Stimulated activated CD8-positive, alpha-beta memory T cell treated with anti-CD3 and anti-CD28 coated beads, Interleukin-12 subunit alpha, Interleukin-12 subunit beta, amount 100 ng/mL, for 1 hour (primary cell): ENCODE measurements around the gene PCDHGA4.
"Not testable (repeated sequence)": the region's sequence is repeated elsewhere in the genome, so short reads cannot be mapped to it uniquely, and the experiment has no call there.

ENCODE experiments used
- DNase-seq: peaks from one replicate; pipeline ENCODE4 v3.0.0-alpha.2; 2020; ENCODE audit warnings: low read depth

The PCDHGA4 gene

DNA sequence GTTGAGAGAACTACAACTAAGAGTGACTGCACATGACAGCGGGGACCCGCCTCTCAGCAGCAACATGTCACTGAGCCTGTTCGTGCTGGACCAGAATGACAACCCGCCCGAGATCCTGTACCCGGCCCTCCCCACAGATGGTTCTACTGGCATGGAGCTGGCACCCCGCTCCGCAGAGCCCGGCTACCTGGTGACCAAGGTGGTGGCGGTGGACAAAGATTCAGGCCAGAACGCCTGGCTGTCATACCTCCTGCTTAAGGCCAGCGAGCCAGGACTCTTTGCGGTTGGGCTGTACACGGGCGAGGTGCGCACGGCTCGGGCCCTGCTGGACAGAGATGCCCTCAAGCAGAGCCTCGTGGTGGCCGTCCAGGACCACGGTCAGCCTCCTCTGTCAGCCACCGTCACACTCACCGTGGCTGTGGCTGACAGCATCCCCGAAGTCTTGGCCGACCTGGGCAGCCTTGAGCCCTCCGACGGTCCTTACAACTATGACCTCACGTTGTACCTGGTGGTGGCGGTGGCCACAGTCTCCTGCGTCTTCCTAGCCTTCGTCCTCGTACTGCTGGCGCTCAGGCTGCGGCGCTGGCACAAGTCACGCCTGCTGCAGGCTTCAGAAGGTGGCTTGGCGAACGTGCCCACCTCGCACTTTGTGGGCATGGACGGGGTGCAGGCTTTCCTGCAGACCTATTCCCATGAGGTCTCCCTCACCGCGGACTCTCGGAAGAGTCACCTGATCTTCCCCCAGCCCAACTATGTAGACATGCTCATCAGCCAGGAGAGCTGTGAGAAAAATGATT is 29.8 kb downstream of the PCDHGA4 start:
- DNase-seq, result no peak

DNA sequence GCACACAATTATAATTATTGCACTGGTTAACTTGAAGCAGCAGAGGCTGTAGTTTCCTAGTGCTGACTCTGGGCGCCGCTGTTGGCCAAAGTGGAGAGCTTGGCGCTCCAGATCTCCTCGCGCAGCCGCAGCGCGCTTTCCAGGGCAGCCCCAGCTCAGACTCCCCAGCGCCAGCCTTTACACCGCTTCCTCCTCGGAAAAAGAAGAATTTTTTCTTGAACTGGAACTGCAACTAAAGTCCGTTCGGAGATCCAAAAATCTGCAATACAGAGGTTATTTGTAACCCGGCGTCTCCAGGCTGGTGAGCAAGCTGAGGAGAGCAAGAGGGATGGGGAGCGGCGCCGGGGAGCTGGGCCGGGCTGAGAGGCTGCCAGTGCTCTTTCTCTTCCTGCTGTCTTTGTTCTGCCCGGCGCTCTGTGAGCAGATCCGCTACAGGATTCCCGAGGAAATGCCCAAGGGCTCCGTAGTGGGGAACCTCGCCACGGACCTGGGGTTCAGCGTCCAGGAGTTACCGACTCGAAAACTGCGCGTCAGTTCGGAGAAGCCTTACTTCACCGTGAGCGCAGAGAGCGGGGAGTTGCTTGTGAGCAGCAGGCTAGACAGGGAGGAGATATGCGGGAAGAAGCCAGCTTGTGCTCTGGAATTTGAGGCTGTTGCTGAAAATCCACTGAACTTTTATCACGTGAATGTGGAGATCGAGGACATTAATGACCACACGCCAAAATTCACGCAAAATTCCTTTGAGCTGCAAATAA is 32.9 kb downstream of the PCDHGA4 start, which contains the start of gene PCDHGB4:
PCDHGB4 (plus strand) TSS at position 142 of the 755 bp plus-strand sequence; CDS start at position 329, 187 bp downstream.
- not testable (repeated sequence) for DNase-seq

DNA sequence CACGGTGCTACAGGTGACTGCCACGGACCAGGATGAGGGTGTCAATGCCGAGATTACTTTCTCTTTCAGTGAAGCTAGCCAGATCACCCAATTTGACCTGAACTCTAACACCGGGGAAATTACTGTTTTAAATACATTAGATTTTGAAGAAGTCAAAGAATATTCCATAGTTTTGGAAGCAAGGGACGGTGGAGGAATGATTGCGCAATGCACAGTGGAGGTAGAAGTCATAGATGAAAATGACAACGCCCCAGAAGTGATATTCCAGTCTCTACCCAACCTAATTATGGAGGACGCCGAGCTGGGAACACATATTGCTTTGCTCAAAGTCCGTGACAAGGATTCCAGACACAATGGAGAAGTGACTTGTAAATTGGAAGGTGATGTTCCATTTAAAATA is 33.8 kb downstream of the PCDHGA4 start:
- no peak for DNase-seq

DNA sequence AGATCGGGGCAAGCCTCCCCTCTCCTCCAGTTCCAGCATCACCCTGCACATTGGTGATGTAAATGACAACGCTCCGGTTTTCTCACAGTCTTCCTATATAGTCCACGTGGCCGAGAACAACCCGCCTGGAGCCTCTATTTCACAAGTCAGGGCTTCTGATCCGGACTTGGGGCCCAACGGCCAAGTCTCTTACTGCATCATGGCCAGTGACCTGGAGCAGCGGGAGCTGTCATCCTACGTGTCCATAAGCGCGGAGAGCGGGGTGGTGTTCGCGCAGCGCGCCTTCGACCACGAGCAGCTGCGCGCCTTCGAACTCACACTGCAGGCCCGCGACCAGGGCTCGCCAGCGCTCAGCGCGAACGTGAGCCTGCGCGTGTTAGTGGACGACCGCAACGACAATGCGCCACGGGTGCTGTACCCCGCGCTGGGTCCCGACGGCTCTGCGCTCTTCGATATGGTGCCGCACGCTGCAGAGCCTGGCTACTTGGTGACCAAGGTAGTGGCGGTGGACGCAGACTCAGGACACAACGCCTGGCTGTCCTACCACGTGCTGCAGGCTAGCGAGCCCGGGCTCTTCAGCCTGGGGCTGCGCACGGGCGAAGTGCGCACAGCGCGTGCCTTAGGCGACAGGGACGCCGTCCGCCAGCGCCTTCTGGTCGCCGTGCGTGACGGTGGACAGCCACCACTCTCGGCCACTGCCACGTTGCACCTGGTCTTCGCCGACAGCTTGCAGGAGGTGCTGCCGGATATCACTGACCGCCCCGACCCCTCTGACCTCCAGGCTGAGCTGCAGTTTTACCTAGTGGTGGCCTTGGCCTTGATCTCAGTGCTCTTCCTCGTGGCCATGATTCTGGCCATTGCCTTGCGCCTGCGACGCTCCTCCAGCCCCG is 34.6 kb downstream of the PCDHGA4 start:
- no peak for DNase-seq

DNA sequence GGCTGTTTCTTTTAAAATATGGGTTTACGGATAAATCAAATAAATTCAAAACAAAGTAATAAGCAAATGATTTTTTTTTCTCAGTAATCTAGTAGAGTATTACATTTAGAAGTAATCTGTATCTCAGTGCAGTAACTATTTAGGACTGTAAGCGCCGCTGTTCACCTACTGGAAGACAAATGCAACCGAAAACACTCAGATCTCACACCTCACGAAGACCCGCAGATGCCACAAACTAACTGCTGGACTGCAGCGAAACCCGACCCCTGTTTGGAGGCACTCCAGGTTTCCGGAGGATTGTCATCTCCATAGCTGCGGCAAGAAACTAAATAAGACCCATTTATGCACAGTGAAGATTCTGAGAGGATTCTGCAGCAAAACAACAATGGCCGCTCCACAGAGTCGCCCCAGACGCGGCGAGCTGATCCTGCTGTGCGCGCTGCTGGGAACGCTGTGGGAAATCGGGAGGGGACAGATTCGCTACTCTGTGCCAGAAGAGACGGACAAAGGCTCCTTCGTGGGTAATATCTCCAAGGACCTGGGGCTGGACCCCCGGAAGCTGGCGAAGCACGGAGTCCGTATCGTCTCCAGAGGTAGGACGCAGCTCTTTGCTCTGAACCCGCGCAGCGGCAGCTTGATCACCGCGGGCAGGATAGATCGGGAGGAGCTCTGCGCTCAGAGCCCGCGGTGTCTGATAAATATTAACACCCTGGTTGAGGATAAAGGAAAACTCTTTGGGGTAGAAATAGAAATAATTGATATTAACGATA is 37.8 kb downstream of the PCDHGA4 start, which contains the start of gene PCDHGA8:
PCDHGA8 (plus strand) TSS at position 205 of the 770 bp plus-strand sequence; CDS start at position 386, 181 bp downstream.
- no peak for DNase-seq

DNA sequence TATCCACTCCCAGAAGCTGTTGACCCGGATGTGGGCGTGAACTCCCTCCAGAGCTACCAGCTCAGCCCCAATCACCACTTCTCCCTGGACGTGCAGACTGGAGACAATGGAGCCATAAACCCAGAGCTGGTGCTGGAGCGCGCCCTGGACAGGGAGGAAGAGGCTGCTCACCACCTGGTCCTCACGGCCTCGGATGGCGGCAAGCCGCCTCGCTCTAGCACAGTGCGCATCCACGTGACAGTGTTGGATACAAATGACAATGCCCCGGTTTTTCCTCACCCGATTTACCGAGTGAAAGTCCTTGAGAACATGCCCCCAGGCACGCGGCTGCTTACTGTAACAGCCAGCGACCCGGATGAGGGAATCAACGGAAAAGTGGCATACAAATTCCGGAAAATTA is 38.4 kb downstream of the PCDHGA4 start:
- no peak for DNase-seq

DNA sequence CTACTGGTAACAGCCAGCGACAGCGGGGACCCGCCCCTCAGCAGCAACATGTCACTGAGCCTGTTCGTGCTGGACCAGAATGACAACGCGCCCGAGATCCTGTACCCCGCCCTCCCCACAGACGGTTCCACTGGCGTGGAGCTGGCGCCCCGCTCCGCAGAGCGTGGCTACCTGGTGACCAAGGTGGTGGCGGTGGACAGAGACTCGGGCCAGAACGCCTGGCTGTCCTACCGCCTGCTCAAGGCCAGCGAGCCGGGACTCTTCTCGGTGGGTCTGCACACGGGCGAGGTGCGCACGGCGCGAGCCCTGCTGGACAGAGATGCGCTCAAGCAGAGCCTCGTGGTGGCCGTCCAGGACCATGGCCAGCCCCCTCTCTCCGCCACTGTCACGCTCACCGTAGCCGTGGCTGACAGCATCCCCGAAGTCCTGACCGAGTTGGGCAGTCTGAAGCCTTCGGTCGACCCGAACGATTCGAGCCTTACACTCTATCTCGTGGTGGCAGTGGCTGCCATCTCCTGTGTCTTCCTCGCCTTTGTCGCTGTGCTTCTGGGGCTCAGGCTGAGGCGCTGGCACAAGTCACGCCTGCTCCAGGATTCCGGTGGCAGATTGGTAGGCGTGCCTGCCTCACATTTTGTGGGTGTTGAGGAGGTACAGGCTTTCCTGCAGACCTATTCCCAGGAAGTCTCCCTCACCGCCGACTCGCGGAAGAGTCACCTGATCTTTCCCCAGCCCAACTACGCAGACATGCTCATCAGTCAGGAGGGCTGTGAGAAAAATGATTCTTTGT is 39.8 kb downstream of the PCDHGA4 start:
- DNase-seq, result not testable (repeated sequence)

DNA sequence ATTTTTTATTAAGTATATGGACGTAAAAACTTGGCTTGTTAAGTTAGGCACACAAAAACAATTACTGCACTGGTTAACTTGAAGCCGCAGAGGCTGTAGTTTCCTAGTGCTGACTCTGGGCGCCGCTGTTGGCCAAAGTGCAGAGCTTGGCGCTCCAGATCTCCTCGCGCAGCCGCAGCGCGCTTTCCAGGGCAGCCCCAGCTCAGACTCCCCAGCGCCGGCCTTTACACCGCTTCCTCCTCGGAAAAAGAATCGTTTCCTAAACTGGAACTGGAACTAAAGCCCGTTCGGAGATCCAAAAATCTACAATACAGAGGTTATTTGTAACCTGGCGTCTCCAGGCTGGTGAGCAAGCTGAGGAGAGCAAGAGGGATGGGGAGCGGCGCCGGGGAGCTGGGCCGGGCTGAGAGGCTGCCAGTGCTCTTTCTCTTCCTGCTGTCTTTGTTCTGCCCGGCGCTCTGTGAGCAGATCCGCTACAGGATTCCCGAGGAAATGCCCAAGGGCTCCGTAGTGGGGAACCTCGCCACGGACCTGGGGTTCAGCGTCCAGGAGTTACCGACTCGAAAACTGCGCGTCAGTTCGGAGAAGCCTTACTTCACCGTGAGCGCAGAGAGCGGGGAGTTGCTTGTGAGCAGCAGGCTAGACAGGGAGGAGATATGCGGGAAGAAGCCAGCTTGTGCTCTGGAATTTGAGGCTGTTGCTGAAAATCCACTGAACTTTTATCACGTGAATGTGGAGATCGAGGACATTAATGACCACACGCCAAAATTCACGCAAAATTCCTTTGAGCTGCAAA is 43.1 kb downstream of the PCDHGA4 start, which contains the start of gene PCDHGB5:
PCDHGB5 (plus strand) TSS at position 192 of the 796 bp plus-strand sequence; CDS start at position 373, 181 bp downstream.
- DNase-seq, result not testable (repeated sequence)

DNA sequence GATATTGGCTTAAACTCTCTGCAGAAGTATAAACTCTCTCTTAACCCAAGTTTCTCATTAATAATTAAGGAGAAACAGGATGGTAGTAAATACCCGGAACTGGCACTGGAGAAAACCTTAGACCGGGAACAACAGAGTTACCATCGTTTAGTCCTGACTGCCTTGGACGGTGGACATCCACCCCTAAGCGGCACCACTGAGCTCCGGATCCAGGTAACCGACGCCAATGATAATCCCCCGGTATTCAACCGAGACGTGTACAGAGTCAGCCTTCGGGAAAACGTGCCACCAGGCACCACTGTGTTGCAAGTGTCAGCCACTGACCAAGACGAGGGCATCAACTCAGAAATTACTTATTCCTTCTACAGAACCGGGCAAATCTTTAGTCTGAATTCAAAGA is 43.8 kb downstream of the PCDHGA4 start:
- no peak for DNase-seq

DNA sequence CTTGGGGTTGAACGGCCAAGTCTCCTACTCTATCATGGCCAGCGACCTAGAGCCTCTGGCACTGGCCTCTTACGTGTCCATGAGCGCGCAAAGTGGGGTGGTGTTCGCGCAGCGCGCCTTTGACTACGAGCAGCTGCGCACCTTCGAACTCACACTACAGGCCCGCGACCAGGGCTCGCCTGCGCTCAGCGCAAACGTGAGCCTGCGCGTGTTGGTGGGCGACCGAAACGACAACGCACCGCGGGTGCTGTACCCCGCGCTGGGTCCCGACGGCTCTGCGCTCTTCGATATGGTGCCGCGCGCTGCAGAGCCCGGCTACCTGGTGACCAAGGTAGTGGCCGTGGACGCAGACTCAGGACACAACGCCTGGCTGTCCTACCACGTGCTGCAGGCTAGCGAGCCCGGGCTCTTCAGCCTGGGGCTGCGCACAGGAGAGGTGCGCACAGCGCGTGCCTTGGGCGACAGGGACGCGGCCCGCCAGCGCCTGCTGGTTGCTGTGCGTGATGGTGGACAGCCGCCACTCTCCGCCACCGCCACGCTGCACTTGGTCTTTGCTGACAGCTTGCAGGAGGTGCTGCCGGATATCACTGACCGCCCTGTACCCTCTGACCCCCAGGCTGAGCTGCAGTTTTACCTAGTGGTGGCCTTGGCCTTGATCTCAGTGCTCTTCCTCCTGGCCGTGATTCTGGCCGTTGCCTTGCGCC is 44.9 kb downstream of the PCDHGA4 start:
- no peak for DNase-seq

DNA sequence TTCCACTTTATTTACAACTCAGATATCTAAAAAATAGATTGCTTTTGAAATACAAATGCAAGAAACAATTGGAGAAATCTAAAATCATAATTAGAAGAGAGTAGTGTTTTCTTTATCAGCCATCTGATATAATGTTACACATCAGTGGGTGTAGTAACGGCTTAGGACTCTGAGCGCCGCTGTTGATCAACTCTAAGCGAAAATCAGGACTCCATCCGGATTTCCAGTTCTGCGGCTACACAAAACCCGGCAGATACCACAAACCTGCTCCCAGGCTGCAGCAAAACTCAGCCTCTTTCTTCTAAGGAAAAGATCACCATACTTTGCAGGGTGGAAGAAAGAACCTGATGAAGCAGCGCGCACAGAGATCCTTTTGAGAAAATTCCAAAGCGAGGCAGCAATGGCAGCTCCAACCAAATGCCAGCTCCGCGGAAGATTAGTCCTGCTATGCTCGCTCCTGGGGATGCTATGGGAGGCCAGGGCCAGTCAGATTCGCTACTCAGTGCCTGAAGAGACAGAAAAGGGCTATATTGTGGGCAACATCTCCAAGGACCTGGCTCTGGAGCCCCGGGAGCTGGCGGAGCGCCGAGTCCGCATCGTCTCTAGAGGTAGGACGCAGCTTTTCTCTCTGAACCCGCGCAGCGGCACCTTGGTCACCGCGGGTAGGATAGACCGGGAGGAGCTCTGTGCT is 47.9 kb downstream of the PCDHGA4 start, which contains the start of gene PCDHGA9:
PCDHGA9 (plus strand) TSS at position 226 of the 691 bp plus-strand sequence; CDS start at position 401, 175 bp downstream.
- no peak for DNase-seq

DNA sequence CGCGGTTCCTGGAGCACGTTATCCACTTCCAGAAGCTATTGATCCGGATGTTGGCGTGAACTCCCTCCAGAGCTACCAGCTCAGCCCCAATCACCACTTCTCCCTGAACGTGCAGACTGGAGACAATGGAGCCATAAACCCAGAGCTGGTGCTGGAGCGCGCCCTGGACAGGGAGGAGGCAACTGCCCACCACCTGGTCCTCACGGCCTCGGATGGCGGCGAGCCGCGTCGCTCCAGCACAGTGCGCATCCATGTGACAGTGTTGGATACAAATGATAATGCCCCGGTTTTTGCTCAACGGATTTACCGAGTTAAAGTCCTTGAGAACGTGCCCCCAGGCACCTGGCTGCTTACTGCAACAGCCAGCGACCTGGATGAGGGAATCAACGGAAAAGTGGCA is 48.6 kb downstream of the PCDHGA4 start:
- no peak for DNase-seq
